H1 (cell line): ENCODE data around the gene HOXB5. TPM values are rescaled to one million over a fixed set of nuclear protein-coding genes. Genes with fewer than 3 reads are reported as not detected.

ENCODE experiments used
- ATF2 ChIP-seq: IDR thresholded peaks from 2 replicates; pipeline ENCODE4 v1.6.1; 2012; ENCODE audit warnings: low read length, inconsistent platforms
- CEBPB ChIP-seq: IDR thresholded peaks from 2 replicates; pipeline ENCODE4 v1.6.1; 2012; ENCODE audit warnings: low read depth, low read length
- CTBP2 ChIP-seq: IDR thresholded peaks from 2 replicates; pipeline ENCODE4 v1.7.0; 2011; ENCODE audit warnings: borderline replicate concordance, mild to moderate bottlenecking, moderate library complexity, mixed read lengths, low read length; ENCODE audit not compliant: insufficient read depth, insufficient read length
- CTCF ChIP-seq, 3 experiments: IDR thresholded peaks; 1 replicate in 2 of 3; 2 replicates in 1 of 3; pipeline versions ENCODE4 v1.5.1 to v1.6.1; 2011; ENCODE audit warnings: low read length in 3 of 3, mild to moderate bottlenecking in 3 of 3, inconsistent platforms in 2 of 3, low read depth in 1 of 3, moderate library complexity in 1 of 3; ENCODE audit not compliant: insufficient read depth in 1 of 3; ENCODE audit errors: control extremely low read depth in 1 of 3
- E2F6 ChIP-seq: IDR thresholded peaks from 2 replicates; pipeline ENCODE4 v1.6.1; 2012; ENCODE audit warnings: inconsistent platforms
- JUND ChIP-seq: IDR thresholded peaks from 2 replicates; pipeline ENCODE4 v1.6.1; 2011; ENCODE audit warnings: mild to moderate bottlenecking, improper control_type of control experiment, low read length
- MAFK ChIP-seq: IDR thresholded peaks from 2 replicates; pipeline ENCODE4 v1.6.1; 2012; ENCODE audit warnings: low read depth, mild to moderate bottlenecking, improper control_type of control experiment, low read length
- POLR2AphosphoS5 ChIP-seq: IDR thresholded peaks from 2 replicates; pipeline ENCODE4 v1.6.1; 2011; ENCODE audit warnings: low read depth, low read length
- POU5F1 ChIP-seq: IDR thresholded peaks from 2 replicates; pipeline ENCODE4 v1.6.1; 2011; ENCODE audit warnings: low read depth, mild to moderate bottlenecking, low read length, moderate library complexity
- RAD21 ChIP-seq, 2 experiments: IDR thresholded peaks in 1 of 2; conservative IDR thresholded peaks in 1 of 2; 2 replicates each; pipeline ENCODE4 v1.6.1; 2011; ENCODE audit warnings: low read depth in 2 of 2, low read length in 2 of 2, improper control_type of control experiment in 1 of 2, inconsistent platforms in 1 of 2, mild to moderate bottlenecking in 1 of 2, moderate library complexity in 1 of 2
- RNF2 ChIP-seq: fragments of 200-900, 300-1000 bp; sonication (generic); IDR thresholded peaks from 2 replicates; pipeline ENCODE4 v1.7.1; 2016; ENCODE audit warnings: borderline replicate concordance, low read depth, mild to moderate bottlenecking, antibody characterized with exemption, low read length; ENCODE audit not compliant: poor library complexity, severe bottlenecking; ENCODE audit errors: missing control alignments
- SIN3A ChIP-seq, 2 experiments: IDR thresholded peaks in 1 of 2; conservative IDR thresholded peaks in 1 of 2; 2 replicates each; pipeline ENCODE4 v1.6.1; 2011 to 2012; ENCODE audit warnings: low read length in 2 of 2, improper control_type of control experiment in 1 of 2, low read depth in 1 of 2, mild to moderate bottlenecking in 1 of 2
- SIRT6 ChIP-seq: IDR thresholded peaks from one replicate; pipeline ENCODE4 v1.7.1; 2012; ENCODE audit warnings: low read length, inconsistent platforms
- TAF7 ChIP-seq: optimal IDR thresholded peaks from 2 replicates; pipeline ENCODE3; 2011; ENCODE audit warnings: low read depth, mild to moderate bottlenecking, inconsistent platforms, low read length, moderate library complexity, borderline replicate concordance
- TEAD4 ChIP-seq: IDR thresholded peaks from 2 replicates; pipeline ENCODE4 v1.6.1; 2012; ENCODE audit warnings: low read depth, low read length, inconsistent platforms, mixed read lengths
- YY1 ChIP-seq: IDR thresholded peaks from 2 replicates; pipeline ENCODE4 v1.6.1; 2011; ENCODE audit warnings: low read depth, mild to moderate bottlenecking, low read length
- polyA plus RNA-seq, 7 experiments: library from polyadenylated mRNA; depleted of rRNA in 3 of 7; stranded (reverse) in 5 of 7; unstranded in 2 of 7; fragments of >200 nt in 5 of 7; fragments of 200-250 nt in 2 of 7; gene quantifications; 1 replicate in 5 of 7; 2 replicates in 1 of 7; 4 replicates in 1 of 7; pipeline versions ENCODE4 v1.2.1 to v1.2.3, GENCODE V29; 2011 to 2013; ENCODE audit warnings: missing spikeins in 2 of 7, mixed read lengths in 2 of 7
- total RNA-seq: library from RNA; stranded (reverse); fragmentation: NEBNext Ultra II Directional; extraction: Animal tissue kit (Norgen Biotek cat#: 25700); gene quantifications from 2 replicates; pipeline ENCODE4 v1.2.1, GENCODE V29; 2021
- TF ChIP-seq, protein P1 (sequence below): IDR thresholded peaks from 2 replicates; pipeline ENCODE4 v1.6.1; 2012; ENCODE audit warnings: inconsistent platforms

The HOXB5 gene
- total and polyA plus RNA-seq, 2 of the 8 experiments (the other 6 are each of a cell fraction or from before 2014, with no cell fraction given): not detected

GRCh38 chr17:48642059-48642842 is 48.7 kb upstream of the HOXB5 start (continued):
- TF ChIP-seq E2F6 (no peak), RNF2 (peak; percentile 31), JUND (no peak), CTBP2 (peak; percentile 29), SIRT6 (no peak), CEBPB (no peak), MAFK (no peak), RAD21 (IDR thresholded peaks at IDR 0.05 in 1 of 2, conservative IDR thresholded peaks at IDR 0.05 in 1 of 2; ENCODE audit: low read depth in 2 of 2, low read length in 2 of 2) (peak in 1 of 2 experiments; percentile 28; a peak in 2 of 4 replicates), YY1 (0 out of 2 replicates have a peak, but pooled peaks have one; percentile 12), POU5F1 (no peak), TAF7 (no peak), ATF2 (no peak), CTCF (IDR thresholded peaks at IDR 0.05; ENCODE audit: control extremely low read depth in 1 of 3, insufficient read depth in 1 of 3, low read depth in 1 of 3, low read length in 3 of 3) (peak; percentile 38 to 46 (median 41)), POLR2AphosphoS5 (no peak), TEAD4 (no peak), SIN3A (conservative IDR thresholded peaks at IDR 0.05 in 1 of 2, IDR thresholded peaks at IDR 0.05 in 1 of 2; ENCODE audit: low read depth in 1 of 2, low read length in 2 of 2) (0 out of 4 replicates have a peak, but pooled peaks of 1 of the 2 experiments have one; percentile 33)
- TF ChIP-seq, protein P1, sequence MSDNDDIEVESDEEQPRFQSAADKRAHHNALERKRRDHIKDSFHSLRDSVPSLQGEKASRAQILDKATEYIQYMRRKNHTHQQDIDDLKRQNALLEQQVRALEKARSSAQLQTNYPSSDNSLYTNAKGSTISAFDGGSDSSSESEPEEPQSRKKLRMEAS: peak; percentile 34; the same call in 1 of the 2 replicates
